BLaER1 (cell line): ENCODE results near the gene CNOT6.
"Not testable (repeated sequence)": the region's sequence is repeated elsewhere in the genome, so short reads cannot be mapped to it uniquely, and the experiment has no call there.

Source experiments
- H3K27ac ChIP-seq: shearing (Covaris generic); formaldehyde crosslinking; 2 replicates; pipeline ENCODE4 v1.8.1; 2022
- H3K27me3 ChIP-seq: shearing (Covaris generic); formaldehyde crosslinking; 2 replicates; pipeline ENCODE4 v1.8.1; 2022
- H3K36me3 ChIP-seq: shearing (Covaris generic); formaldehyde crosslinking; 2 replicates; pipeline ENCODE4 v1.8.1; 2022
- H3K4me1 ChIP-seq: shearing (Covaris generic); formaldehyde crosslinking; 2 replicates; pipeline ENCODE4 v1.8.1; 2022
- H3K4me2 ChIP-seq: shearing (Covaris generic); formaldehyde crosslinking; 2 replicates; pipeline ENCODE4 v1.8.1; 2022
- H3K4me3 ChIP-seq: shearing (Covaris generic); formaldehyde crosslinking; 2 replicates; pipeline ENCODE4 v1.8.1; 2022
- H3K9ac ChIP-seq: shearing (Covaris generic); formaldehyde crosslinking; 2 replicates; pipeline ENCODE4 v1.8.1; 2022
- H3K9me3 ChIP-seq: shearing (Covaris generic); formaldehyde crosslinking; 2 replicates; pipeline ENCODE4 v1.8.1; 2022
- H4K20me1 ChIP-seq: shearing (Covaris generic); formaldehyde crosslinking; 2 replicates; pipeline ENCODE4 v1.8.1; 2022
- Cebpa-rat ChIP-seq: shearing (Covaris generic); IDR thresholded peaks from 2 replicates; pipeline ENCODE4 v1.8.1; 2022

CNOT6 gene

GRCh38 chr5:180470966-180471582 is 23.1 kb upstream of the CNOT6 start:
- Histone ChIP-seq H3K27ac (no peak overlapping the region), H3K36me3 (no peaks in the 10 kb centered on the region), H4K20me1 (no peaks in the 10 kb centered on the region), H3K4me1 (0 out of 2 replicates have a peak, but pooled peaks cover 4% of the 10 kb centered on the region), H3K9ac (no peak overlapping the region), H3K4me3 (no peak overlapping the region), H3K9me3 (no peaks in the 10 kb centered on the region), H3K27me3 (no peaks in the 10 kb centered on the region), H3K4me2 (no peak overlapping the region)
- TF ChIP-seq Cebpa-rat, result no peak

GRCh38 chr5:180471866-180472265 is 22.3 kb upstream of the CNOT6 start:
- Histone ChIP-seq H3K9me3 (no peaks in the 10 kb centered on the region), H3K27ac (no peak overlapping the region), H4K20me1 (no peaks in the 10 kb centered on the region), H3K36me3 (no peaks in the 10 kb centered on the region), H3K4me2 (no peak overlapping the region), H3K4me1 (0 out of 2 replicates have a peak, but pooled peaks cover 4% of the 10 kb centered on the region), H3K9ac (no peak overlapping the region), H3K27me3 (no peaks in the 10 kb centered on the region), H3K4me3 (no peak overlapping the region)
- no peak for TF ChIP-seq Cebpa-rat

GRCh38 chr5:180472269-180472668 is 21.9 kb upstream of the CNOT6 start:
- Histone ChIP-seq H3K27me3 (no peaks in the 10 kb centered on the region), H3K9me3 (no peaks in the 10 kb centered on the region), H3K4me3 (no peak overlapping the region), H4K20me1 (no peaks in the 10 kb centered on the region), H3K4me2 (no peak overlapping the region), H3K36me3 (no peaks in the 10 kb centered on the region), H3K27ac (no peak overlapping the region), H3K9ac (no peak overlapping the region), H3K4me1 (0 out of 2 replicates have a peak, but pooled peaks cover 4% of the 10 kb centered on the region)
- no peak for TF ChIP-seq Cebpa-rat

GRCh38 chr5:180473386-180473785 is 20.8 kb upstream of the CNOT6 start:
- H3K27me3 ChIP-seq, result not testable (repeated sequence)

GRCh38 chr5:180474569-180474968 is 19.6 kb upstream of the CNOT6 start:
- no peak overlapping the region for H3K27ac ChIP-seq
- no peak for TF ChIP-seq Cebpa-rat
- H3K27me3 ChIP-seq, result no peaks in the 10 kb centered on the region
- H4K20me1 ChIP-seq, result no peaks in the 10 kb centered on the region
- H3K9me3 ChIP-seq, result no peaks in the 10 kb centered on the region
- H3K4me3 ChIP-seq, result no peak overlapping the region
- H3K4me2 ChIP-seq, result no peak overlapping the region
- H3K4me1 ChIP-seq, result 0 out of 2 replicates have a peak, but pooled peaks cover 4% of the 10 kb centered on the region
- H3K9ac ChIP-seq, result no peak overlapping the region
- no peaks in the 10 kb centered on the region for H3K36me3 ChIP-seq

More at GRCh38 chr5:180473386-180473785, 20.8 kb upstream of the CNOT6 start:
- H4K20me1 ChIP-seq, H3K9me3 ChIP-seq, H3K27ac ChIP-seq, H3K9ac ChIP-seq, H3K4me2 ChIP-seq, H3K36me3 ChIP-seq, H3K4me3 ChIP-seq, H3K4me1 ChIP-seq: not testable (repeated sequence)

- not testable (repeated sequence) for H4K20me1 ChIP-seq, H3K36me3 ChIP-seq, H3K4me3 ChIP-seq, H3K27ac ChIP-seq, H3K9ac ChIP-seq, H3K4me1 ChIP-seq, H3K27me3 ChIP-seq, H3K4me2 ChIP-seq, H3K9me3 ChIP-seq
These were observed 18.1 kb upstream of the CNOT6 start for GRCh38 chr5:180475969-180476524.

GRCh38 chr5:180484813-180485212 is 9.4 kb upstream of the CNOT6 start:
- no peaks in the 10 kb centered on the region for H4K20me1 ChIP-seq
- no peaks in the 10 kb centered on the region for H3K27me3 ChIP-seq
- H3K9me3 ChIP-seq, result no peaks in the 10 kb centered on the region
- no peak overlapping the region for H3K27ac ChIP-seq
- H3K4me2 ChIP-seq, result no peak overlapping the region
- H3K36me3 ChIP-seq, result no peaks in the 10 kb centered on the region
- no peaks in the 10 kb centered on the region for H3K4me1 ChIP-seq
- TF ChIP-seq Cebpa-rat, result no peak
- H3K9ac ChIP-seq, result no peak overlapping the region
- no peak overlapping the region for H3K4me3 ChIP-seq

- H3K4me3 ChIP-seq, result no peak overlapping the region
These were observed 7.5 kb upstream of the CNOT6 start for GRCh38 chr5:180486636-180487149.

GRCh38 chr5:180487556-180487955 is 6.6 kb upstream of the CNOT6 start:
- H3K9ac ChIP-seq, result no peak overlapping the region
- no peaks in the 10 kb centered on the region for H3K4me1 ChIP-seq
- H4K20me1 ChIP-seq, result no peaks in the 10 kb centered on the region
- no peaks in the 10 kb centered on the region for H3K9me3 ChIP-seq
- H3K4me2 ChIP-seq, result no peak overlapping the region
- H3K27ac ChIP-seq, result no peak overlapping the region
- H3K4me3 ChIP-seq, result no peak overlapping the region
- no peaks in the 10 kb centered on the region for H3K27me3 ChIP-seq
- H3K36me3 ChIP-seq, result no peaks in the 10 kb centered on the region
- no peak for TF ChIP-seq Cebpa-rat

More at GRCh38 chr5:180486636-180487149, 7.5 kb upstream of the CNOT6 start:
- Histone ChIP-seq H3K9ac (no peak overlapping the region), H3K9me3 (no peaks in the 10 kb centered on the region), H4K20me1 (no peaks in the 10 kb centered on the region), H3K27me3 (no peaks in the 10 kb centered on the region), H3K36me3 (no peaks in the 10 kb centered on the region), H3K27ac (no peak overlapping the region), H3K4me2 (no peak overlapping the region), H3K4me1 (no peaks in the 10 kb centered on the region)
- no peak for TF ChIP-seq Cebpa-rat

GRCh38 chr5:180491496-180491895 is 2.7 kb upstream of the CNOT6 start:
- H3K36me3 ChIP-seq, result peaks cover 5% of the 10 kb centered on the region
- no peaks in the 10 kb centered on the region for H3K9me3 ChIP-seq

More at GRCh38 chr5:180491496-180491895, 2.7 kb upstream of the CNOT6 start:
- H3K4me3 ChIP-seq, result no peak overlapping the region
- H3K27ac ChIP-seq, result no peak overlapping the region
- H3K27me3 ChIP-seq, result no peaks in the 10 kb centered on the region
- H3K4me2 ChIP-seq, result no peak overlapping the region
- H4K20me1 ChIP-seq, result peaks cover 21% of the 10 kb centered on the region
- TF ChIP-seq Cebpa-rat, result no peak
- peaks cover 21% of the 10 kb centered on the region for H3K4me1 ChIP-seq
- no peak overlapping the region for H3K9ac ChIP-seq
